NCI-H2107 treated with DMSO at 0.1 percent for 48 hours (cell line): ENCODE measurements around the gene ABCA10.
"Not testable (repeated sequence)": the region's sequence is repeated elsewhere in the genome, so short reads cannot be mapped to it uniquely, and the experiment has no call there.

Experiments
- DNase-seq: peaks from one replicate; lab custom pipeline; 2025; ENCODE audit not compliant: unreplicated experiment; lab: John Stamatoyannopoulos, UW

The ABCA10 gene

GRCh38 chr17:69231521-69231920, 2.9 kb upstream of the ABCA10 start:
- DNase-seq = no peak

- DNase-seq = no peak
These were observed 2.3 kb upstream of the ABCA10 start for GRCh38 chr17:69230939-69231338.

GRCh38 chr17:69228018-69228417, 606 bp downstream of the ABCA10 start:
- no peak for DNase-seq

GRCh38 chr17:69227541-69227940, 1.1 kb downstream of the ABCA10 start:
- no peak for DNase-seq

GRCh38 chr17:69223809-69224208, 4.8 kb downstream of the ABCA10 start:
- peak; percentile 13 for DNase-seq

GRCh38 chr17:69222707-69223258, 5.8 kb downstream of the ABCA10 start:
- DNase-seq = no peak

GRCh38 chr17:69220098-69220497, 8.5 kb downstream of the ABCA10 start:
- no peak for DNase-seq

- no peak for DNase-seq
These were observed 9.6 kb downstream of the ABCA10 start for GRCh38 chr17:69218986-69219385.

GRCh38 chr17:69213059-69213813, 15.4 kb downstream of the ABCA10 start:
- no peak for DNase-seq

GRCh38 chr17:69208640-69209039, 20.0 kb downstream of the ABCA10 start:
- no peak for DNase-seq

GRCh38 chr17:69207151-69207550, 21.5 kb downstream of the ABCA10 start:
- no peak for DNase-seq

GRCh38 chr17:69198238-69198637, 30.4 kb downstream of the ABCA10 start:
- DNase-seq = no peak

- DNase-seq = not testable (repeated sequence)
These were observed 32.4 kb downstream of the ABCA10 start for GRCh38 chr17:69196105-69196653.

- no peak for DNase-seq
These were observed 35.9 kb downstream of the ABCA10 start for GRCh38 chr17:69192754-69193153.

- DNase-seq = no peak
These were observed 39.8 kb downstream of the ABCA10 start for GRCh38 chr17:69188796-69189195.

- no peak for DNase-seq
These were observed 40.6 kb downstream of the ABCA10 start for GRCh38 chr17:69188064-69188463.

- no peak for DNase-seq
These were observed 41.3 kb downstream of the ABCA10 start for GRCh38 chr17:69187294-69187693.

GRCh38 chr17:69179227-69179952, 49.2 kb downstream of the ABCA10 start:
- DNase-seq = no peak

GRCh38 chr17:69176457-69176795, 52.2 kb downstream of the ABCA10 start:
- DNase-seq = no peak

- no peak for DNase-seq
These were observed 52.8 kb downstream of the ABCA10 start for GRCh38 chr17:69175625-69176456.

GRCh38 chr17:69175262-69175624, 53.4 kb downstream of the ABCA10 start:
- no peak for DNase-seq
